Glutamatergic neuron (in vitro differentiated cells): ENCODE results near the gene NIPBL. TPM values are rescaled to one million over a fixed set of nuclear protein-coding genes. Genes with fewer than 3 reads are reported as not detected.

Source experiments
- DNase-seq: peaks from one replicate; pipeline ENCODE4 v3.0.0; 2022
- H3K27ac Mint-ChIP-seq: one replicate; pipeline ENCODE4 v1.8.0; 2020; ENCODE audit warnings: mild to moderate bottlenecking, mixed read lengths, inconsistent platforms; ENCODE audit not compliant: unreplicated experiment
- H3K27me3 Mint-ChIP-seq: one replicate; pipeline ENCODE4 v1.8.0; 2020; ENCODE audit warnings: mild to moderate bottlenecking, moderate library complexity, mixed read lengths, inconsistent platforms; ENCODE audit not compliant: unreplicated experiment
- H3K36me3 Mint-ChIP-seq: one replicate; pipeline ENCODE4 v1.8.0; 2020; ENCODE audit warnings: mild to moderate bottlenecking, mixed read lengths, inconsistent platforms; ENCODE audit not compliant: unreplicated experiment
- H3K4me1 Mint-ChIP-seq: one replicate; pipeline ENCODE4 v1.8.0; 2020; ENCODE audit warnings: mild to moderate bottlenecking, low read depth, mixed read lengths, inconsistent platforms; ENCODE audit not compliant: unreplicated experiment
- H3K4me3 Mint-ChIP-seq: one replicate; pipeline ENCODE4 v1.8.0; 2020; ENCODE audit warnings: mild to moderate bottlenecking, mixed read lengths, inconsistent platforms; ENCODE audit not compliant: unreplicated experiment
- H3K9me3 Mint-ChIP-seq: one replicate; pipeline ENCODE4 v1.8.0; 2020; ENCODE audit warnings: mild to moderate bottlenecking, moderate library complexity, mixed read lengths, inconsistent platforms; ENCODE audit not compliant: unreplicated experiment
- total RNA-seq: library from RNA; stranded (reverse); fragmentation: NEBNext Ultra II Directional; extraction: Animal tissue kit (Norgen Biotek cat#: 25700); gene quantifications from one replicate; pipeline ENCODE4 v1.2.1, GENCODE V29; 2021; ENCODE audit not compliant: unreplicated experiment
- TF ChIP-seq, protein P1 (sequence below): fragments of 200-600 bp; sonication (generic); IDR thresholded peaks from one replicate; pipeline ENCODE4 v1.5.0; 2021; ENCODE audit not compliant: partially characterized antibody, unreplicated experiment

The NIPBL gene
- total RNA-seq, 1 donor from 2014 or later = 81.1 TPM

DNA sequence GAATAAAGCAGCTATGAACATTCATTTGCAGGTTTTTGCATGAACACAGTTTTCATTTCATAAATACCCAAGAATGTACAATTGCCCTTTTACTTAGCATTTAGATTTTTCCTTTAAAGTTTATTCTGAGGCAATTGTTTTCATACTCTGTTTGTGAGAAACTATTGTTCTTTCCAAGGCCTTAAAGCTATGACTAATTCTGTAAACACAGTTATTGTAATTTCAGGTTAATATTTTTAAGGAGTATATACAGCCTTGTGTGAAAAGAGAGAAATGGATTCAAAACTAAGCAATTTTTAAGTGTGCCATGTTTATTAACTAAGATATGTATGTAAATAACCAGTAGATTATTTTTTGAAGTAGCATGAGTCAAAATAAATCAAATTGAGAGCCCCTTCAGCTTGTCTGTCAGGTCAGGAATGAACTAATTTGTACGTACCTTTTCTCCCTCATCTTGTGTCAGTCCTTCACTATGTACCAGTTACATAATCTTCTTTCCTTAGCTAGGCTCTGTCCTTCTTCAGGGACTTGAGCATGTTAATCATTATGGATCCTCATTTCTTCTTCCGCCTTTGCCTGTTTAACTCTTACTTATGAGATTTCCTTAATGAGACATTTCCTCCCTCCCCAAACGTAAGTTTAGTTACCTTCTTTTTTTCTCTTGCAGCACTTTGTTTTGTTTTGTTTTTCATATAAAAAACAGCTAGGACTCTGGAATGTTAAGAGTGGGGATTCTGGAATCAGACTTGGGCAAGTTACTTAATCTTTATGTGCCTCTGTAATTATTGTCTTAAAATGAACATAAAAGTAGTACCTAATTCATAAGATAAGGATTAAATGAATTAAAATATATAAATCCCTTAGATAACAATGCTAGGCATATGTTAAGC lies 63.6 kb downstream of the NIPBL start:
- H3K9me3 Mint-ChIP-seq = no peaks in the 10 kb centered on the region
- H3K4me1 Mint-ChIP-seq = peaks cover 12% of the 10 kb centered on the region
- no peak for DNase-seq
- H3K27me3 Mint-ChIP-seq = peaks cover 3% of the 10 kb centered on the region
- no peaks in the 10 kb centered on the region for H3K36me3 Mint-ChIP-seq
- TF ChIP-seq, protein P1, sequence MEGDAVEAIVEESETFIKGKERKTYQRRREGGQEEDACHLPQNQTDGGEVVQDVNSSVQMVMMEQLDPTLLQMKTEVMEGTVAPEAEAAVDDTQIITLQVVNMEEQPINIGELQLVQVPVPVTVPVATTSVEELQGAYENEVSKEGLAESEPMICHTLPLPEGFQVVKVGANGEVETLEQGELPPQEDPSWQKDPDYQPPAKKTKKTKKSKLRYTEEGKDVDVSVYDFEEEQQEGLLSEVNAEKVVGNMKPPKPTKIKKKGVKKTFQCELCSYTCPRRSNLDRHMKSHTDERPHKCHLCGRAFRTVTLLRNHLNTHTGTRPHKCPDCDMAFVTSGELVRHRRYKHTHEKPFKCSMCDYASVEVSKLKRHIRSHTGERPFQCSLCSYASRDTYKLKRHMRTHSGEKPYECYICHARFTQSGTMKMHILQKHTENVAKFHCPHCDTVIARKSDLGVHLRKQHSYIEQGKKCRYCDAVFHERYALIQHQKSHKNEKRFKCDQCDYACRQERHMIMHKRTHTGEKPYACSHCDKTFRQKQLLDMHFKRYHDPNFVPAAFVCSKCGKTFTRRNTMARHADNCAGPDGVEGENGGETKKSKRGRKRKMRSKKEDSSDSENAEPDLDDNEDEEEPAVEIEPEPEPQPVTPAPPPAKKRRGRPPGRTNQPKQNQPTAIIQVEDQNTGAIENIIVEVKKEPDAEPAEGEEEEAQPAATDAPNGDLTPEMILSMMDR = no peak
- no peak overlapping the region for H3K27ac Mint-ChIP-seq
- H3K4me3 Mint-ChIP-seq = no peak overlapping the region

DNA sequence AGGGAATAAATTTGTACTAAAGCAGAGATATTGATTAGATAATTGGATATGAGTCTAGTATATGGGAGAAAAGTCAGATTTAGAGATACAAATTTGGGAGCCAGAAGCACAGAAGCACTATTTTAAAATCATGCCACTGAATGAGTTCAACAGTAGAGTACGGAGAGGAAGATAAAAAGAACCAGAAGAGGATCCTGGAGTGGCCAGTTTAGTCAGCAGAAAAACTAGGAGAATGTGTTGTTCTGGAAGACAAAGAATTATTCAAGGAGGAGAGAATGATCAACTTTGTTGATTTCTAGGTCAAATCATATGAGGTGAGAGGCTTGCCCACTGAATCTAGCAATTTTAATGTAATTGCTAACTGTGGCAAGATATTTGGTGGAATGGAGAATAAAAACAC lies 67.0 kb downstream of the NIPBL start:
- H3K27me3 Mint-ChIP-seq = peaks cover 3% of the 10 kb centered on the region
- H3K27ac Mint-ChIP-seq = no peak overlapping the region
- TF ChIP-seq, protein P1 = no peak
- H3K4me3 Mint-ChIP-seq = no peak overlapping the region
- DNase-seq = no peak
- H3K4me1 Mint-ChIP-seq = peaks cover 13% of the 10 kb centered on the region
- H3K36me3 Mint-ChIP-seq = no peaks in the 10 kb centered on the region
- H3K9me3 Mint-ChIP-seq = no peaks in the 10 kb centered on the region

DNA sequence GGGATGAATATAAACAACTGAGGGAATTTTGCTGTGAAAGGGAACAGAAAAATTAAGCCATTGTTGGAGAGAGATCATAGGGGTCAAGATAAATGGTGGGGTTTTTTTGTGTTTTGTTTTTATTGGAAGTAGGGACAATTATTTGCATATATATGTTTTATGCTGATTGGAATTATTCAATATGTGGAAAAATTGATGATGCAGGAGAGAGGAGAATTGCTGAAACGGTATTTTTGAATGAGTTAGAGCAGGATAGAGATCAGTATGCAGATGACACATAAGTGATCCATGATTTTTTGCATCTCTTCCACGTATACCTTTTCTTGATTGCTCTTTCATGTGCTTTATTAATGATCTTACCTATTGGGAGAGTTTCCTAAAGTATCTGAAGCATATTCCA lies 67.5 kb downstream of the NIPBL start:
- Mint-ChIP-seq H3K27ac (no peak overlapping the region), H3K36me3 (no peaks in the 10 kb centered on the region), H3K4me3 (no peak overlapping the region), H3K27me3 (peaks cover 3% of the 10 kb centered on the region), H3K9me3 (no peaks in the 10 kb centered on the region), H3K4me1 (peaks cover 13% of the 10 kb centered on the region)
- TF ChIP-seq, protein P1 = no peak
- no peak for DNase-seq

DNA sequence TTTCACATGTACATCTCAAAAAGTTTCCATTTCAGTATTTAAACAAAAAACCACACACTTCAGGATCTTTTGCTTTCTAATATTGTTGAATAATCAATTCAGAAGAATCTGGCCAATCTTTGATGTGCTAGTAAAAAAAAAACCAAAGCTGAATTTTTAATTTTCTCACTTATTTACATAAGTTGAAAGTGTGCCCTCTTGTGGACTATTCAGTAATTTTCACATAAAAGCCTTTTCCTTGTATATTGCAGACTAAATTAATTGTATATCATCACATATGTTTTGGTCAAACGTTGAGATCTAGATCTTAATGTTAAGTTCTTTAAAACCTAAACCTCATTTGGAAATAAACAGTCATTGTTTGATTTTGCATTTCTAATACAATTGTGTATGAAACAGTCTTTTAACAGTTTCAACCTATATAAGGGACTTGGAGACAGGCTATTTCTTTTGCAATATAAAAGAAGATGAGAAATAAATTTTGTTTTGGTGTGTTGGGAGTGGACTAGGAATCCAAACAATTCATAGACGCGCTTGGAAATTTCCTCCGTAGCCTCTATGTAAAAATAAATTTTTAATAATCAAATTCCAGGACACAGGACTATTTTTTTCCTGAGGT lies 68.1 kb downstream of the NIPBL start:
- Mint-ChIP-seq H3K36me3 (no peaks in the 10 kb centered on the region), H3K4me1 (peaks cover 13% of the 10 kb centered on the region), H3K27me3 (peaks cover 3% of the 10 kb centered on the region), H3K27ac (no peak overlapping the region), H3K9me3 (no peaks in the 10 kb centered on the region), H3K4me3 (no peak overlapping the region)
- DNase-seq = no peak
- TF ChIP-seq, protein P1 = peak; percentile 88

- DNase-seq = no peak
- H3K4me3 Mint-ChIP-seq = no peak overlapping the region
- H3K36me3 Mint-ChIP-seq = no peaks in the 10 kb centered on the region
- no peak overlapping the region for H3K27ac Mint-ChIP-seq
- H3K27me3 Mint-ChIP-seq = peaks cover 3% of the 10 kb centered on the region
- peaks cover 13% of the 10 kb centered on the region for H3K4me1 Mint-ChIP-seq
- no peaks in the 10 kb centered on the region for H3K9me3 Mint-ChIP-seq
- TF ChIP-seq, protein P1 = no peak
Observed at GRCh38 chr5:36945687-36946086, 69.1 kb downstream of the NIPBL start.
